ENCODE measurements around the gene ADAM22. TPM values are rescaled to one million over a fixed set of nuclear protein-coding genes. Genes with fewer than 3 reads are reported as not detected.

Gene ADAM22
- total and polyA plus RNA-seq, 2 donors (not counting 1 experiment from before 2014, with no cell fraction given) = 0.30 to 1.8 TPM

GRCh38 chr7:88105231-88105630, 171.2 kb downstream of the ADAM22 start:
- Histone ChIP-seq H3K4me3 (ENCODE audit: control extremely low read depth in 1 of 5, extremely low read depth in 1 of 5, insufficient read depth in 1 of 5, low read depth in 2 of 5, low read length in 4 of 5) (no peak overlapping the region), H3K27me3 (replicated peaks in 1 of 4; ENCODE audit: control extremely low read depth in 1 of 4, control insufficient read depth in 3 of 4, insufficient read depth in 4 of 4, low read length in 3 of 4) (no peaks in the 10 kb centered on the region), H3K9ac (ENCODE audit: low read length) (no peak overlapping the region), H2AFZ (ENCODE audit: insufficient read depth, low read depth, low read length, poor library complexity, severe bottlenecking) (no peak overlapping the region), H3K4me1 (ENCODE audit: control insufficient read depth in 2 of 2, insufficient read depth in 2 of 2, low read length in 2 of 2) (no peaks in the 10 kb centered on the region), H3K9me3 (ENCODE audit: control extremely low read depth in 1 of 3, control insufficient read depth in 2 of 3, insufficient read depth in 1 of 3, low read length in 2 of 3) (no peaks in the 10 kb centered on the region), H4K20me1 (ENCODE audit: control insufficient read depth, insufficient read depth, low read length, poor library complexity, severe bottlenecking) (no peaks in the 10 kb centered on the region), H3K79me2 (ENCODE audit: control insufficient read depth, insufficient read depth, low read length) (no peaks in the 10 kb centered on the region), H3K27ac (ENCODE audit: low read length in 2 of 2) (no peak overlapping the region), H3K36me3 (replicated peaks in 1 of 2; ENCODE audit: control extremely low read depth in 1 of 2, control insufficient read depth in 1 of 2, extremely low read depth in 1 of 2, insufficient read depth in 2 of 2, low read length in 1 of 2) (no peaks in the 10 kb centered on the region), H3K4me2 (replicated peaks; ENCODE audit: low read depth, low read length, poor library complexity, severe bottlenecking) (no peak overlapping the region)
- no peaks in the 10 kb centered on the region for H3K4me1 Mint-ChIP-seq
- no peak overlapping the region for H3K4me3 Mint-ChIP-seq
- POLR2A ChIA-PET = no interaction called here
- no peak for ATAC-seq (ENCODE audit: low read depth)
- no peaks in the 10 kb centered on the region for H3K9me3 Mint-ChIP-seq (ENCODE audit: insufficient read depth)
- CTCF ChIA-PET = no interaction called here
- no peak for DNase-seq
- H3K27me3 Mint-ChIP-seq = no peaks in the 10 kb centered on the region
- TF ChIP-seq CTCF (IDR thresholded peaks at IDR 0.05) (no peak), EZH2 (IDR thresholded peaks at IDR 0.05; ENCODE audit: borderline replicate concordance, insufficient read depth, low read depth, low read length, poor library complexity, severe bottlenecking) (no peak)
- WGBS (ENCODE audit: insufficient coverage) = 100% methylated on average over 2 of the region's 3 CpGs
- intact Hi-C loops (cut with micrococcal nuclease) = no loop called here
- no peak overlapping the region for H3K27ac Mint-ChIP-seq

- ChIA-PET POLR2A (no interaction called here), CTCF (no interaction called here)
- no peak for DNase-seq
- H3K79me2 ChIP-seq (ENCODE audit: control insufficient read depth, insufficient read depth, low read length) = no peaks in the 10 kb centered on the region
- H3K4me2 ChIP-seq (replicated peaks; ENCODE audit: low read depth, low read length, poor library complexity, severe bottlenecking) = no peak overlapping the region
- no peak overlapping the region for H3K27ac ChIP-seq (ENCODE audit: low read length in 2 of 2)
- no peaks in the 10 kb centered on the region for H3K36me3 ChIP-seq (replicated peaks in 1 of 2; ENCODE audit: control extremely low read depth in 1 of 2, control insufficient read depth in 1 of 2, extremely low read depth in 1 of 2, insufficient read depth in 2 of 2, low read length in 1 of 2)
- intact Hi-C loops (cut with micrococcal nuclease) = no loop called here
- no peaks in the 10 kb centered on the region for H3K27me3 ChIP-seq (replicated peaks in 1 of 4; ENCODE audit: control extremely low read depth in 1 of 4, control insufficient read depth in 3 of 4, insufficient read depth in 4 of 4, low read length in 3 of 4)
- no peak overlapping the region for H2AFZ ChIP-seq (ENCODE audit: insufficient read depth, low read depth, low read length, poor library complexity, severe bottlenecking)
- H3K9ac ChIP-seq (ENCODE audit: low read length) = no peak overlapping the region
- WGBS (ENCODE audit: insufficient coverage) = no CpG with 5 or more reads among the region's 4 CpGs
- no peaks in the 10 kb centered on the region for H3K4me1 ChIP-seq (ENCODE audit: control insufficient read depth in 2 of 2, insufficient read depth in 2 of 2, low read length in 2 of 2)
- H3K27me3 Mint-ChIP-seq = no peaks in the 10 kb centered on the region
- no peak overlapping the region for H3K4me3 Mint-ChIP-seq
- no peak for TF ChIP-seq EZH2 (IDR thresholded peaks at IDR 0.05; ENCODE audit: borderline replicate concordance, insufficient read depth, low read depth, low read length, poor library complexity, severe bottlenecking)
- TF ChIP-seq CTCF (IDR thresholded peaks at IDR 0.05) = no peak
- H3K9me3 Mint-ChIP-seq (ENCODE audit: insufficient read depth) = no peaks in the 10 kb centered on the region
- no peak for ATAC-seq (ENCODE audit: low read depth)
- no peak overlapping the region for H3K4me3 ChIP-seq (ENCODE audit: control extremely low read depth in 1 of 5, extremely low read depth in 1 of 5, insufficient read depth in 1 of 5, low read depth in 2 of 5, low read length in 4 of 5)
- H3K27ac Mint-ChIP-seq = no peak overlapping the region
- no peaks in the 10 kb centered on the region for H3K9me3 ChIP-seq (ENCODE audit: control extremely low read depth in 1 of 3, control insufficient read depth in 2 of 3, insufficient read depth in 1 of 3, low read length in 2 of 3)
- no peaks in the 10 kb centered on the region for H3K4me1 Mint-ChIP-seq
- H4K20me1 ChIP-seq (ENCODE audit: control insufficient read depth, insufficient read depth, low read length, poor library complexity, severe bottlenecking) = no peaks in the 10 kb centered on the region
Measured at GRCh38 chr7:88106434-88106833, 172.4 kb downstream of the ADAM22 start.
